ENCODE data around the gene ZBTB40.
A peak's percentile ranks its signal among the peaks of the same experiment; 100 is the strongest.

The ZBTB40 gene

DNA sequence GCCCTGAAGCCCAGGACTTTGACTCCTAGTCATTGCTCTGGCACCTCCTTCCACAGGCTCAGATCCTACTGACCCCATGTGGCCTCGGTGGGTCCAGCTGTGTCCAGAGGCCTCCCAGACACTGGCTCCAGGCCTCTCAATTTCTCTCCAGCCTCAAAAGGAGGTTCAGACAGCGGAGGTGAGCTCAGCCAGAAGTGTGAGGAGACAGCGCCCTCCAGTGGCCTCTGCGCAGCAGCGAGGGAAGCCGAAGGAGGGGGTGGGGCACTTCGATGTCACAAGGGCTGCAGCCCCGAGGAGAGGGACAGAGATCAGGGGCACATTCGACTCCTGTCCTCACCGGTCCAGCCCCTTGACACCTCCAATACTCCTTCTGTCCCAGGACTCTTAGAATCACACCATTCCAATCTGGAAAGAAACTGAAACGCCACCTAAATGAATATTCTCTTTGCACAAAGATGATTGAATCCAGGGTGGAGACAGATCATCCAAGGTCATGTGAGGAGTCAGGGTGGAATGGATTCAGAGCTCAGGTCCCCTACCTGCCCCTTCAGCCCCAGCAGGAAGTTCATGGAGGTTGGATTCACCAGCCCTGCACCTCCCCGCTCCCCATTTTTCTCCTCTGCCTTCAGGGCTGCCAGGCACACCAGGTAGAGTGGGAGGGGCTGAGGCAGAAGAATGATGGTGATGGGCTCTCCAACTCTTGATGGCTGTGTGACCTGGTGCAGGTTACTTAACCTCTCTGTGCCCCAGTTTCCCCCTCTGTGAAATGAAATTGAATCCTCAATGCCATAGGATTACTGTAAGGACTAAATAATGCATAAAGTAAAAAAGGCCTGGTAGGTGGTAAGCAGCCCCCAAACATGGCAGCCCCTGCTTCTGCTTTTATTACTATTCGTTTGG is 34.8 kb upstream of the ZBTB40 start:
- peak; percentile 94 for TF ChIP-seq CTCF (IDR thresholded peaks at IDR 0.05; ENCODE audit: low read length)
- TF ChIP-seq EZH2phosphoT487 (IDR thresholded peaks at IDR 0.05; ENCODE audit: low read length), result no peak
- TF ChIP-seq EZH2 (optimal IDR thresholded peaks at IDR 0.05; ENCODE audit: low read depth, low read length), result no peak
- H3K79me2 ChIP-seq (ENCODE audit: low read length), result no peaks in the 10 kb centered on the region
- H2AFZ ChIP-seq (ENCODE audit: low read length), result no peak overlapping the region
- H3K4me1 ChIP-seq (ENCODE audit: low read length), result peaks cover 22% of the 10 kb centered on the region
- peak; percentile 72 for DNase-seq
- no peak overlapping the region for H3K4me3 ChIP-seq (ENCODE audit: low read length)
- H3K27me3 ChIP-seq (replicated peaks; ENCODE audit: insufficient read depth, low read length), result peaks cover 18% of the 10 kb centered on the region
- no peaks in the 10 kb centered on the region for H3K9me2 ChIP-seq (replicated peaks; ENCODE audit: insufficient read depth, low read length)
- peaks cover 13% of the 10 kb centered on the region for H3F3A ChIP-seq (ENCODE audit: insufficient read depth, low read length)
- peak overlapping the region; percentile 37; the same call in 1 of the 2 replicates for H3K4me2 ChIP-seq (ENCODE audit: low read depth, low read length)
- H3K9ac ChIP-seq (ENCODE audit: low read length), result no peak overlapping the region
- H3K9me3 ChIP-seq (replicated peaks; ENCODE audit: insufficient read depth, low read length), result no peaks in the 10 kb centered on the region
- no peak overlapping the region for H3K27ac ChIP-seq (ENCODE audit: low read length)
- H3K36me3 ChIP-seq (replicated peaks; ENCODE audit: insufficient read depth, low read length), result no peaks in the 10 kb centered on the region
- no peaks in the 10 kb centered on the region for H4K20me1 ChIP-seq (ENCODE audit: insufficient read depth, low read length)

- Histone ChIP-seq H3K9me2 (replicated peaks; ENCODE audit: insufficient read depth, low read length) (no peaks in the 10 kb centered on the region), H3K27ac (ENCODE audit: low read length) (no peak overlapping the region)
Measured at GRCh38 chr1:22417466-22417865, 34.2 kb upstream of the ZBTB40 start.

DNA sequence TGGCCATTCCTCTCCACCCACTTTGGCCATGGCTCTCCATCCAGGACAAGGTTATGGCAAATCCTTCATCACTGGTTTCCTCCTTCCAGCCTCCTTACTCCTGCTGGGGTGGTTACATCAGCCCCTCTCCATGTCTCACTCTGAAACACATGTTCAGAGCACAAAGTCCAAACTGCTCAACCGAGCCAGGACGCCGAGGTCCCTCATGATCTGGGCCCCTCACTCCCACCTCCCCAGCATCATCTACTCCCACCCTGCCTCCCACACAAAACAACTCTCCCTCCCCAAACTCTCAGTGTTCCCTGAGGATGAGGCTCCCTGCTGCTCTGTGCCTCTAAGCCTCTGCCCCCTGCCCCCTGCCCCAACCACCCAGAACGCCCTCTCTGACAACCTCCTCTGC is 33.3 kb upstream of the ZBTB40 start:
- Histone ChIP-seq H3K4me1 (ENCODE audit: low read length) (peaks cover 22% of the 10 kb centered on the region), H2AFZ (ENCODE audit: low read length) (no peak overlapping the region), H3F3A (ENCODE audit: insufficient read depth, low read length) (peaks cover 13% of the 10 kb centered on the region), H3K9me2 (replicated peaks; ENCODE audit: insufficient read depth, low read length) (no peaks in the 10 kb centered on the region), H3K27ac (ENCODE audit: low read length) (no peak overlapping the region), H3K79me2 (ENCODE audit: low read length) (no peaks in the 10 kb centered on the region), H4K20me1 (ENCODE audit: insufficient read depth, low read length) (no peaks in the 10 kb centered on the region), H3K9me3 (replicated peaks; ENCODE audit: insufficient read depth, low read length) (no peaks in the 10 kb centered on the region), H3K27me3 (replicated peaks; ENCODE audit: insufficient read depth, low read length) (peaks cover 8% of the 10 kb centered on the region), H3K4me3 (ENCODE audit: low read length) (no peak overlapping the region), H3K9ac (ENCODE audit: low read length) (no peak overlapping the region), H3K4me2 (ENCODE audit: low read depth, low read length) (peak overlapping the region; percentile 57; the same call in 1 of the 2 replicates), H3K36me3 (replicated peaks; ENCODE audit: insufficient read depth, low read length) (no peaks in the 10 kb centered on the region)
- TF ChIP-seq EZH2 (optimal IDR thresholded peaks at IDR 0.05; ENCODE audit: low read depth, low read length), result no peak
- TF ChIP-seq EZH2phosphoT487 (IDR thresholded peaks at IDR 0.05; ENCODE audit: low read length), result no peak
- no peak for TF ChIP-seq CTCF (IDR thresholded peaks at IDR 0.05; ENCODE audit: low read length)
- DNase-seq, result no peak

More at GRCh38 chr1:22417466-22417865, 34.2 kb upstream of the ZBTB40 start:
- Histone ChIP-seq H3K4me3 (ENCODE audit: low read length) (no peak overlapping the region), H3F3A (ENCODE audit: insufficient read depth, low read length) (peaks cover 13% of the 10 kb centered on the region), H3K9me3 (replicated peaks; ENCODE audit: insufficient read depth, low read length) (no peaks in the 10 kb centered on the region), H3K36me3 (replicated peaks; ENCODE audit: insufficient read depth, low read length) (no peaks in the 10 kb centered on the region), H3K4me2 (ENCODE audit: low read depth, low read length) (no peak overlapping the region), H3K79me2 (ENCODE audit: low read length) (no peaks in the 10 kb centered on the region), H2AFZ (ENCODE audit: low read length) (no peak overlapping the region), H3K4me1 (ENCODE audit: low read length) (peaks cover 22% of the 10 kb centered on the region), H3K27me3 (replicated peaks; ENCODE audit: insufficient read depth, low read length) (peaks cover 13% of the 10 kb centered on the region), H4K20me1 (ENCODE audit: insufficient read depth, low read length) (no peaks in the 10 kb centered on the region), H3K9ac (ENCODE audit: low read length) (no peak overlapping the region)
- TF ChIP-seq CTCF (IDR thresholded peaks at IDR 0.05; ENCODE audit: low read length), result no peak
- TF ChIP-seq EZH2 (optimal IDR thresholded peaks at IDR 0.05; ENCODE audit: low read depth, low read length), result no peak
- no peak for TF ChIP-seq EZH2phosphoT487 (IDR thresholded peaks at IDR 0.05; ENCODE audit: low read length)
- no peak for DNase-seq
